GM19455 (cell line): ENCODE measurements around the gene TMEM132A.
"Not testable (repeated sequence)": the region's sequence is repeated elsewhere in the genome, so short reads cannot be mapped to it uniquely, and the experiment has no call there.

Source experiments
- ATAC-seq: cut with Tn5 transposase; IDR thresholded peaks from one replicate; pipeline ENCODE4 v1.9.1; 2021; ENCODE audit not compliant: unreplicated experiment

TMEM132A gene

GRCh38 chr11:60905551-60906113, 18.6 kb upstream of the TMEM132A start:
- no peak for ATAC-seq

DNA sequence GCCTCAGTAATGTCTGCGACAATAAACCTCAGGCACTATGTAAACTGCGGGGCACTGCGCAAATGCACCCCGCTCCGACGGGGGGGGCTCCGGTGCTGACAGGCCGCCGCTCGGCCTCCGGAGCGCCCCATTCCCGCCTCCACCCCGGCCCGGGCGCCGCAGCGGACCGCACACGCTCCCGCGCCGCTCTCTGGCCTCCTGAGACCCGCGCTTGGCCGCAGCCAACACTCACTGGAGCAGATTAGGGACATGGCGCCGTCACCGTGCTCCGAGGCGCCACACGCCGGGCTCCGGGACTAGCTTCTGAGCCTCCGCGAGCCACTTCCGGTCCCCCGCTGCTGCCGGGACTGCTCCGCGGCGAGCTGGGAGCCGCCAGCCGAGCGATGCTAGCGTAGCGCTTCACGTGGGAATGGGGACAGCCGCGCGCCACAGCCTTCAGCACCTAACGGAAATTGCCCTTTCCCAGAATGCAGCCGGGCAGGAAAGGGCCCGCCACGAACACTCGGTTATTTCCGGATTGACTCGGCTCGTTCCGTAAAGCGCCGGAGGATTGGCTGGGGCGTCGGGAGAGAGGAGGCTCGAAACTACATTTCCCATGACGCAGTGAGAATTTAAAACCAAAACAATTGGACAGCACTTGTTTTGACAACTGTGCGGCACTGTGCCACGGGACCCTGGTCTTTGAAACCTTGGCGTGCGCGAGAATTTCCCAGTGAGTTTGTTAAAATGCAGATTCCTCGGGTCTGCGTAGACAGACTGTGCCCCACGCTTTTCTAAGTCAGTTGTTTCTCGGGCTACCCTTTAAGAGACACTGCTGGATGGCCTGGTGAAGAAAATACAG, 17.9 kb upstream of the TMEM132A start, which contains the start of gene PRPF19:
Gene PRPF19, minus strand, starts transcription at position 454 of the 841 bp plus-strand sequence. Its CDS starts 203 bp downstream, at position 251.
- peak; percentile 75 for ATAC-seq

- no peak for ATAC-seq
Observed at GRCh38 chr11:60908803-60909202, 15.5 kb upstream of the TMEM132A start.

- not testable (repeated sequence) for ATAC-seq
Observed at GRCh38 chr11:60909680-60910280, 14.5 kb upstream of the TMEM132A start.

DNA sequence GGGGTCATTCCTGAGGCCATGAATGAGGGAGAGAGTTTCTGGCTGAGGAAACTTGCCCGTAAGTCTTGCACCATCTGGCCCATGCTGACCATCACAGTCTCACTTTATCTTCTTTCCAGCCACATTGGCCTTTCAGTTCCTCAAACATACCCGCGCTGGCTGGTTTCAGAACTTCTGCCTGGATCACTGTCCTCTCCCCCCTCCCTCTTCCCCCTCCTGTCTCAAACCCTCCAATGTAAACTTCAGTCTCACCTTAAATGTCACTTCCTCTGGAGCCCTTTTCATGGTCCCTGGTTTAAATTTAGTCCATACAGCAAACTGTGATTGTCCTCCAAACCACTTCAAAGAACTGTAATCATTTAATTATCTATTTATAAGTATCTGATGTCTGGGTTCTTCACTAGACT, 14.0 kb upstream of the TMEM132A start:
- ATAC-seq: peak; percentile 37

DNA sequence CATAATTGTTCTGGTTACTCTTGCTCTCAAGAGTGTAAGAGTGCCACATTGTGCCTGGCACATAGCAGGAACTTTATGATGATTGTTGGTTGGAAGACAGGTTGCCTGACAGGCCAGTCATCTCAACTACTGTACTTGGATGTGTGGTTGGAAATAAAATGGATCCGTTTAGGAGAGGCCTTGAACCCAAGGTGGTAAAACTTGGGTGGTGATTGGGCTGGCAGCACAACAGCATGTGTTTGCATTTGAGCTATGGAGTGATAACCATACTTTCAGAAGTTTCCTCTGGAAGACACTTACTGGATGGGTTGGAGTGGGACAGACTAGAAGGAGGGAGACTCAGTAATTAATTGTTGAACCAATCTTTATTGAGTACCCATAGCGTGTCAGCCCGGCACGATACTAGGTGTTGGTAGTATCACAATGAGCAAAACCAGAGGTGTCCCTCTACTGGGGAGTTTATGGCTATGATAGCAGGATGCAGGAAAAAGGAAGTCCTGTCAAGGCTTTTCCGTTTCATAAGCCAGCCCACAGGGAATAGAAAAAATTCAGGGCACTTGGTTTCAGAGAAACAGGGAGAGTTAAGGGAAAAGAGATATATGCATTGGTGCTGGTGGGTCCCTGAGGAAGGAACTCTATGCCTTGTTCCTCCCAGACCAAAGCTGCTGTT, 13.4 kb upstream of the TMEM132A start:
- no peak for ATAC-seq

GRCh38 chr11:60912223-60912850, 11.9 kb upstream of the TMEM132A start:
- ATAC-seq: no peak

DNA sequence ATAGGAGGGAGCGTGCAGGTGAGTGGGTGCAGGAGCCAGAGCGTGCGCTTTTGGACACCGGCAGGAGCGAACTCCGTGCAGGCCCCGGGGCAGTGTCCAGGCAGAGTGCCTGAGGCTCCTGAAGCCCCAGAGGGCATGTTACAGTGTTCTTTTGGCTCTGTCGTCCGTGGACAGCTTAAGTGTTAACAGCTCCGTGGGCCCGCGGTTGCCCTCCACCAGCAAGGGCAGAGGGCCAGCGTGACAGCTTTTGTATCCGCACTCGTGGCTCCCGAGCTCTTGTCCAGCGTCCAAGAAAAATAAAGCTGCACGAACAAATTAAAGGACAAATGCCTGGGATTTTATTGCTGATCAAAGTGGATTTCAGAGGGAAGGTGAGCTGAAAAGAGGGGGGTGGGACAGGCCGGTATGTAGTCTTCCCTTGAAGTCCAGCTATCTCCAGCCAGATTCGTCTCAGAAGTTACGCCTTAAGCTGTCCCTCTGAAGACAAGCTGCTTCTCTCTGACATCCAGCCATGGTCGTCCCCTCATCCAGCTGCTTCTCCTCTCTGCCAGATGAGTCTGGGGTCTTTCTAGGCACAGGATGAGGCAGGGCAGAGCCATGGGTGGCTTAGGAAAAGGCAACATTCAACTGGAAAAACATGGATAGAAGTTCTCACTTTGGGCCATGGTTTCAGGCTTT, 11.3 kb upstream of the TMEM132A start:
- ATAC-seq: no peak

- ATAC-seq: peak; percentile 46
Observed at GRCh38 chr11:60913793-60914632, 10.2 kb upstream of the TMEM132A start, which contains the start of gene TMEM109. TSS of gene TMEM109 (plus strand) at chr11:60914158. CDS start at chr11:60919694, 5,536 bp downstream.

DNA sequence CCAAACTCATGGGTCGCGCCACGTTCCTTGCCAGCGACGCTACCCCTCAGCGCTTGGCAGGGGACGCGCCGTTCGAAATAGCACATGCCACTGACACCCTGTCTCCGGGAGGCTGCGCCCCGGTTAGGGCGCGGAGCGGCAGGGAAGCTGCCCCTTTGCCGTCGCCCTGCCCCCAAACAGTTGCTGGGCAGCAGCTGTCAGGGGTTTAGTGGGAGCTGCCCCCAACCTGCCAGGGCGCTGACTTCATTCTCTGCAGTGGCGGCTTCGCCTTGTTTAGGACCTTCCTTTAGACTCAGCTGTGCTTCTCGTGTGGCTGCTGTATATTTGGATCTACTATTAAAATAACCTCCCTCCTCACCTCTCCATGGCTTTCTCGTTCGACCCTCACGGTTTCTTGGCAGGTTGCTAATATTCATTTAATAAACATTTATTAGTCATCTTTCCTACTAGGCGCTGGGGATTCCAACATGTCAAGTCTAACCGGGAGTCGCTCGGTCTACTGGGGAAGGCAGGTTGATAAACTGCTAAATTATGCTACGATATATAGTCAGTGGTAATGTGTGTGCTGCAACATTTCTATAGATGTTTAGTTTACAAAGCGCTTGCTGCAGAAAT, 9.5 kb upstream of the TMEM132A start:
- peak; percentile 3 for ATAC-seq

GRCh38 chr11:60915248-60915914, 8.9 kb upstream of the TMEM132A start:
- peak; percentile 47 for ATAC-seq

- ATAC-seq: no peak
Observed at GRCh38 chr11:60916669-60917206, 7.5 kb upstream of the TMEM132A start.

- ATAC-seq: no peak
Observed at GRCh38 chr11:60917267-60917666, 7.0 kb upstream of the TMEM132A start.

DNA sequence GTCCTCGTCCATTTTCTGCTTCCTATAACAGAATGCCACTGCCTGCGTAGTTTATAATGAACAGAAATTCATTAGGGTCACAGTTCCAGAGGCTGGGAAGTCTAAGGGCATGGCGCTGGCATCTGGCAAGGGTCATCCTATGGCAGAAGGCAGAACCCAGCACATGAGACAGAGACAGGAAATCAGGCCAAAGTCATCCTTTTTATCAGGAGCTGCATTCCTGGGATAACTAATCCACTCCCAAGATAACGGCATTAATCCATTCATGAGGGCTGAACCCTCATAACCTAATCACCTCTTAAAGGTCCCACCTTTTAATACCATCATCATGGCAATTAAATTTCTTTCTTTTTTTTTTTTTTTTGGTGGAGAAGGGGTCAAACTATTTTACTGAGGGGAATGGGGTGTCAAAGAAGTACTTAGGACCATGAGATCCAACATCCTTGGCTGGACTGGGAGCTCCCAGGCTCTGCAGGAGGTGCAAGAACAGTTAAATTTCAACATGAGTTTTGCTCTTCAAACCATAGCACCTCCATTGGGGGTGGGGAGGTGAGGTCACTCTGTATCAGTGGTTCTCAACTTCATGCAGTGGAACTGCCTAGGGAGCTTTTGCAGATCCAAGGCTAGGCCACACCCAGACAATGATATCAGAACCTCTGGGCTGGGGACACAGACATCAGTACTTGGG, 5.9 kb upstream of the TMEM132A start:
- ATAC-seq: no peak

- no peak for ATAC-seq
Observed at GRCh38 chr11:60918939-60919265, 5.4 kb upstream of the TMEM132A start.

DNA sequence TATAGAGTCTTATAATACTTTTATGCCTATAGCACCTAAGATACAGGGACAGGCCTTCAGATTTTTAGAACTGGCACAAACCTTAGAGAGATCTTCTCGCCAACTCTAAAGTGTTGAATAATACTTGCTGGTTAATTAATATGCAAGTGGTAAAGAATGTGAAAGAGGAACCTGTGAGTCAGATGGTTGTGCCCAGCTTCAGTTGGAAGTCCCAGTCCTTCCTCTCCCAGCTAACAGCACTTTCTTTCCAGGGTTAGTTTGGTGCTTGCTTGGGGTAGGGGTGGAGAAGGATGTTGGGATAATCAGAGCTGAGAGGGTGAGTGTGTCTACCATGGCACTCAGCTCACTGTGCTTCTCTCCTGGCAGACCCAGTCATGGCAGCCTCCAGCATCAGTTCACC, 4.9 kb upstream of the TMEM132A start:
- no peak for ATAC-seq

- no peak for ATAC-seq
Observed at GRCh38 chr11:60919956-60920355, 4.3 kb upstream of the TMEM132A start.

DNA sequence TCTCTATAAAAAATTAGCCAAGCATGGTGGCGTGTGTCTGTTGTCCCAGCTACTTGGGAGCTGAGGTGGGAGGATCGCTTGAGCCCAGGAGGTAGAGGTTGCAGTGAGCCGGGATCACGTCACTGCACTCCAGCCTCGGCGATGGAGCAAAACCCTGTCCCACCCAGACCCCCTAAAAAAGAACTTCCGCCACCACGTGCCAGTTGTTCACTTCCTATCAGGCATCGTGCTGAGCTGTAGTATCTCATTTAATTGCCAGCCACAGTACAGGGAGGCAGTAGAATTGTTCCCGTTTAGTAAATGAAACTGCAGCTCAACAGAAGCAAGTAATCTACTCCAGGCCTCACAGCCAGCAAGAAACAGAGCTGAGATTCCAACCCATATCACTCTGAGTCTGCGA, 3.0 kb upstream of the TMEM132A start:
- no peak for ATAC-seq
